Ecto neural progenitor cell (in vitro differentiated cells): ENCODE results near the gene MFSD11.
"Not testable (repeated sequence)": the region's sequence is repeated elsewhere in the genome, so short reads cannot be mapped to it uniquely, and the experiment has no call there.

ENCODE experiments used
- DNase-seq: peaks from one replicate; pipeline ENCODE4 v3.0.0-alpha.2; 2018; ENCODE audit warnings: low spot score

The MFSD11 gene

GRCh38 chr17:76748657-76749056 lies 10.7 kb downstream of the MFSD11 start:
- DNase-seq: no peak

- no peak for DNase-seq
Observed at GRCh38 chr17:76751416-76751993, 13.6 kb downstream of the MFSD11 start.

- DNase-seq: no peak
Observed at GRCh38 chr17:76752006-76752405, 14.1 kb downstream of the MFSD11 start.

GRCh38 chr17:76753061-76753961 lies 15.4 kb downstream of the MFSD11 start:
- no peak for DNase-seq

GRCh38 chr17:76755285-76755684 lies 17.4 kb downstream of the MFSD11 start:
- no peak for DNase-seq

- DNase-seq: no peak
Observed at GRCh38 chr17:76757256-76757655, 19.3 kb downstream of the MFSD11 start.

- DNase-seq: no peak
Observed at GRCh38 chr17:76758570-76758969, 20.7 kb downstream of the MFSD11 start.

- no peak for DNase-seq
Observed at GRCh38 chr17:76772842-76773525, 35.1 kb downstream of the MFSD11 start.

- no peak for DNase-seq
Observed at GRCh38 chr17:76775021-76775600, 37.2 kb downstream of the MFSD11 start.

GRCh38 chr17:76781056-76781982 lies 43.4 kb downstream of the MFSD11 start:
- DNase-seq: no peak

- DNase-seq: no peak
Observed at GRCh38 chr17:76783146-76783545, 45.2 kb downstream of the MFSD11 start.

GRCh38 chr17:76784926-76785325 lies 47.0 kb downstream of the MFSD11 start:
- no peak for DNase-seq

GRCh38 chr17:76787866-76788265 lies 49.9 kb downstream of the MFSD11 start:
- not testable (repeated sequence) for DNase-seq

- DNase-seq: no peak
Observed at GRCh38 chr17:76789235-76789788, 51.4 kb downstream of the MFSD11 start.

- no peak for DNase-seq
Observed at GRCh38 chr17:76791053-76791980, 53.4 kb downstream of the MFSD11 start.

- no peak for DNase-seq
Observed at GRCh38 chr17:76792348-76792747, 54.4 kb downstream of the MFSD11 start.

GRCh38 chr17:76793775-76794174 lies 55.9 kb downstream of the MFSD11 start:
- DNase-seq: no peak

GRCh38 chr17:76796081-76796480 lies 58.2 kb downstream of the MFSD11 start:
- no peak for DNase-seq

GRCh38 chr17:76797241-76797840 lies 59.4 kb downstream of the MFSD11 start:
- no peak for DNase-seq

GRCh38 chr17:76801706-76802105 lies 63.8 kb downstream of the MFSD11 start:
- DNase-seq: no peak
